Measurements from ENCODE around the gene CPT1C. TPM values are rescaled to one million over a fixed set of nuclear protein-coding genes. Genes with fewer than 3 reads are reported as not detected.

The CPT1C gene
- total RNA-seq, 1 experiment from 2014 or later: 21.2 TPM

DNA sequence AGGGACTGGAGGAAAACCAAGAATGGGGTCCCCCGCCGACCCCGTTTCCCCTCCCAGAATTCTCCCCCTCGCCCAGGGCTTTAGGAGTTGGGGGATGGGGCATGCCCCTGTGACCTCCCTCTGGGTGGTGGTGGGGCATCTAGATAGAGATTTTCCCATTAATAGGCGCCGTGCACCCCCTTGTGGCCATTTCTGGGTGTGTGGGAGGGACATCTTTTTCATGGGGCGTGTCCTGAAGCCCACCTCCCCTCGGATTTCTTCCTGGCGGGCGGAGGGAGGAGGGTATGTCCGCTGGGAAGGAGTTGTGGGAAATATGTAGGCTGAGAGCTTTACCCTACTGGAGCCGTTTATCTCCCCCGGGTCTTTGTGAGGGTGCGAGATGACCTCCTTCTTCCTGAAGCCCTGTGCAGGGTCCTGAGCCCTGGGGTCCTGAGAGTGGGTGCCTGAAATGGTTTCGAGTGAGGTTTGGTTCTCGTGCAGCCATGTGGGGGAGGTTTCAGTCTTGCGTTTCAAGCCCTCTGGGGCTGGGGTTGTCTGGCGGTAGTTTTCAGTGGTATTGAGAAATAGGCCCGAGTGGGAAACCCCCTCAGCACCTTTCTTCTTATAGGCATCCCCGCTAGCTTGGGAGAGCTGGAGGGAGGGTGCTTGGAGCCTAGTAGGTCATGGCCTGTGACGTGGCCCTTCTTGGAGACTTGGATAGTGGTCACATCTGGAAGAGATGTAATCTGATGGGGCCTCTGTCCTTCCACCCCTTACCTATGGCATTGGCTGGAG lies 12.8 kb upstream of the CPT1C start:
- in situ Hi-C loops (cut with HindIII; ENCODE audit: low pct_unique_long_range_greater_than_20kb, low sequenced_read_pairs): no loop called here
- peak; percentile 68 for DNase-seq (ENCODE audit: low read depth)

DNA sequence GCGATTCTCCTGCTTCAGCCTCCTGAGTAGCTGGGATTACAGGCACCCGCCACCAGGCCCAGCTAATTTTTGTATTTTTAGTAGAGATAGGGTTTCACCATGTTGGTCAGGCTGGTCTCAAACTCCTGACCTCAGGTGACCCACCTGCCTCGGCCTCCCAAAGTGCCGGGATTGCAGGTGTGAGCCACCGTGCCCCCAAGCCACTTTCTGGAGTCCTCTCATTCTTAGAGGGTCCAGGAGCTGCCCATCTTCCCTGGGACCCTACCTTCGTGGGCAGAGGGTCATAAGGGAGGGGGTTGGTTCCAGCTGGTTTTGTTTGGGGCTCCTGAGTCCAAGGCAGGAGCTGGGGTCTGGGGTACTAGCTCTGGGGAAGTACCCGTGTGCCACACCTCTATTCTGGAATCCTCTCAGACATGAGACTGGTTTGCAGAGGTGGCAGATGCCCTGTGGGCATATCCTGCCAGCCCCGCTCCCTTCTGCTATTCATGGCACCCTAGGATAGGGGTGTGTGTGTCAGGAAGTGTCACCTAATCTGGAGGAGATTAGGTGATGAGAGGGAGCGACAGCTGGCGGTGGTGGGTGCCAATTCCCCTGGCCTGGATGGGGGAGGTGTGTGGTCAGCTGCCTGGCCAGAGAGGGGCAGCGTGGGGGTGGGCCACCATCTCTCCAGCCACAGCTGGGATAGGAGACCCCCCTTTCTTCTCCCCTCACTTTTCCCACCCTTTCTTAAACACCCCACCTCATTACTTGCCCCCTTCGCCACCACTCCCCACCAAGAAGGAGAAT lies 11.7 kb upstream of the CPT1C start:
- in situ Hi-C loops (cut with HindIII; ENCODE audit: low pct_unique_long_range_greater_than_20kb, low sequenced_read_pairs): no loop called here

DNA sequence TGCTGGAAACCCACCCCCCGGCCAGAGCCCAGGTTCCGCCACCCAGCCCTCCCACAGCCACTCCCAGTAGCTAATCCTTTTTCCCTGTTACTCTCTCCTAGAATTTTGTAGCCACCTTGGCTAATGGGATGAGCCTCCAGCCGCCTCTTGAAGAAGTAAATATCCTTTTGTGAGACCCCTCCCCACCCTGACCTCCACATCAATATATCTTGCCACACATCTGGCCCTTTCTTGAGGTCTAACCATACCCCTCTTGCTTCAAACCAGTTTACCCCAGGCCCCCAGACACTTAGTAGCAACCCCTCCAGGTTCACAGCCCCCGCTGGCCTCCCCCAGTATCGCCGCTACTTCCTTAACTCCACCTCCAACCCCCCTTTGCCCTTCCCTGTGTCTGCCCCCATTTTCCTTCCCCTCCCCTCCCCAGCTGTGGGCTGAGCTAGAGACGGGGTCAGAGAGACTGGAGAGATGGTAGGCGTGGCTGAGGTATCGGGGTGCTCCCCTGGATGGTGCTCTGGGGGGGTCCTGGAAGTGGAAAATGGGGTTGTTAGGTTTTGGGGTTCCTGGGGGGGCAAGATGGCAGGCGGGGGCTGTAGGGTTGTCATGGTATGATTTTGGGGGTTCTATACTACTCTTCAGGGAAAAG lies 11.0 kb upstream of the CPT1C start:
- in situ Hi-C loops (cut with HindIII; ENCODE audit: low pct_unique_long_range_greater_than_20kb, low sequenced_read_pairs): no loop called here
- DNase-seq (ENCODE audit: low read depth): no peak

More for the DNA sequence above, 11.7 kb upstream of the CPT1C start:
- DNase-seq (ENCODE audit: low read depth): no peak

DNA sequence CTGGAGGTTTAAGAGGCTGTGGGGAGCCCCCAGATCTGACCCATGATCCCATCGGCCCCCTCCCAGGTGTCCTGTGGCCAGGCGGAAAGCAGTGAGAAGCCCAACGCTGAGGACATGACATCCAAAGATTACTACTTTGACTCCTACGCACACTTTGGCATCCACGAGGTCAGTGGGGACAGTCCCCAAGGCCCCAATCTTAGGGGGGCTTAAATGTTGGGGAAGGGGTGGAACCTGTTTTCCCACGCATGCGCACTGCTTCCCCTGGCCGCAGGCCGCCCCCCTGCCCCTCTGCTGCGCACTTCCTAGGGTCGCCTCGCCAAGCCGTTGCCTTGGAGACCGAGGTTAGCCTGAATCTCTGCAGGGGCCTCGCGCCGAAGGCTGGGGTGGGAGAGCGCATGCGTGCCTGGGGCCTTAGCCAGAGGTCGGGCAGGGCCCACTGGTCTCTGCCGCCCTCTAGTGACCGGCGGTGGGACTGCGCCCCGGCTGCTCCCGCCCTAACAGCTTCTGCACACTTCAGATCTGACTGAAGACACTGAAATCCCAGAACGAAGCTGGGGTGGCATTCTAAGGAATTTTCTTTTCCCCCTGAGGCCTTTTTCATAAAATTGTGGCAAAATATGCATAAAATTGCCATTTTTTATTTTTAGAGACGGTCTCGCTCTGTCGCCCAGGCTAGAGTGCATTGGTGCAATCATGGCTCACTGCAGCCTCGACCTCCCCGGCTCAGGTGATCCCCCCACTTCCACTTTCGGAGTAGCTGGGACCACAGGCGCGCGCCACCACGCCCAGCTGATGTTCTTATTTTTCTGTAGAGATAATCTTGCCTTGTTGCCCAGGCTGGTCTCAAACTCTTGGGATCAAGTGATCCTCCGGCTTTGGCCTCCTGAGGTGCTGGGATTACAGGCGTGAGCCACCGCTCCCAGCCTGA lies 10.2 kb upstream of the CPT1C start:
- in situ Hi-C loops (cut with HindIII; ENCODE audit: low pct_unique_long_range_greater_than_20kb, low sequenced_read_pairs): no loop called here
- peak; percentile 71 for DNase-seq (ENCODE audit: low read depth)

DNA sequence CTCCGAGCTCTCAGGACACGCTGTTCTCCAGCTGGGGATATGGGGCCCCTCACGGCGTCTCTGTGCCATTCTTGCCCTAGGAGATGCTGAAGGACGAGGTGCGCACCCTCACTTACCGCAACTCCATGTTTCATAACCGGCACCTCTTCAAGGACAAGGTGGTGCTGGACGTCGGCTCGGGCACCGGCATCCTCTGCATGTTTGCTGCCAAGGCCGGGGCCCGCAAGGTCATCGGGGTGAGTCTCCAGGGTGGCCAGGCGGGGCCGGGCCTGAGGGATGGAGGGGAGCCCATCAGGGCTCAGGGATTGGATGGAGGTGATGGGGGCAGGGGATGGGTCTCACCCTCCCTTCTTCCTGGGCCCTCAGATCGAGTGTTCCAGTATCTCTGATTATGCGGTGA lies 9.1 kb upstream of the CPT1C start:
- in situ Hi-C loops (cut with HindIII; ENCODE audit: low pct_unique_long_range_greater_than_20kb, low sequenced_read_pairs): no loop called here
- DNase-seq (ENCODE audit: low read depth): no peak

DNA sequence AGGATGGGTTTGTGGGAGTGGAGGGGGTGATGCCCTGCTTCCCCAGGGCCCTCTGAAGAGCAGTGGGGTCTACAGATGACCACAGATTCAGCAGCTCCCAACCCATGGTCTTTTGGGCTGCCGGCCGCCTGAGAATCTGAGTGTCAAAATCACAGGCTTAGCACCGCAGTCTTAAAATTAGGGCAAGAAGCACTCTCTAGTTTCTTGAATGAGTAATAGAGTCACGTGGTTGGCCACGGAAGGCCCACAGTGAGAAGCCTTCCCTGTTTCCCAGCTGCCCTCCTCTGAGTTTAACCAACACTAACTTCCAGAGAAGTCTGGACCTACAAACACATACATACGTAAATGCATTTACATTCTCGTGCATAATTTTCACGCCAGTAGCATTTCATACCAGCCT lies 8.6 kb upstream of the CPT1C start:
- no peak for DNase-seq (ENCODE audit: low read depth)
- in situ Hi-C loops (cut with HindIII; ENCODE audit: low pct_unique_long_range_greater_than_20kb, low sequenced_read_pairs): no loop called here

DNA sequence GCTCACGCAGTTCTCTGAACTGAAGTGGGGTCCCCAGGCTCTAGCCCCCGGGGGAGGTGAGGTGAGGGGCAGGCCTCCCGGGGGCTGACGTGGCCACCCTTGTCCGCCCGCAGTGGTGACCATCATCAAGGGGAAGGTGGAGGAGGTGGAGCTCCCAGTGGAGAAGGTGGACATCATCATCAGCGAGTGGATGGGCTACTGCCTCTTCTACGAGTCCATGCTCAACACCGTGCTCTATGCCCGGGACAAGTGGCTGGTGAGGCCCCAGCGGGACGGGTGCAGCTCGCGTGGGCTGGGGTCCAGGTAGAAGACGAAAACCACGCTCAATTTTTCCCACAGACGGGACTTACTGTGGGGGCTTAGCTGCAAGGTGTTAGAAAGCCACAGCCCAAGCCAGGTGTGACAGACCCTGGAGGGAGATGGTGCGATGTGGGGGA lies 7.1 kb upstream of the CPT1C start:
- DNase-seq (ENCODE audit: low read depth): no peak
- in situ Hi-C loops (cut with HindIII; ENCODE audit: low pct_unique_long_range_greater_than_20kb, low sequenced_read_pairs): no loop called here

DNA sequence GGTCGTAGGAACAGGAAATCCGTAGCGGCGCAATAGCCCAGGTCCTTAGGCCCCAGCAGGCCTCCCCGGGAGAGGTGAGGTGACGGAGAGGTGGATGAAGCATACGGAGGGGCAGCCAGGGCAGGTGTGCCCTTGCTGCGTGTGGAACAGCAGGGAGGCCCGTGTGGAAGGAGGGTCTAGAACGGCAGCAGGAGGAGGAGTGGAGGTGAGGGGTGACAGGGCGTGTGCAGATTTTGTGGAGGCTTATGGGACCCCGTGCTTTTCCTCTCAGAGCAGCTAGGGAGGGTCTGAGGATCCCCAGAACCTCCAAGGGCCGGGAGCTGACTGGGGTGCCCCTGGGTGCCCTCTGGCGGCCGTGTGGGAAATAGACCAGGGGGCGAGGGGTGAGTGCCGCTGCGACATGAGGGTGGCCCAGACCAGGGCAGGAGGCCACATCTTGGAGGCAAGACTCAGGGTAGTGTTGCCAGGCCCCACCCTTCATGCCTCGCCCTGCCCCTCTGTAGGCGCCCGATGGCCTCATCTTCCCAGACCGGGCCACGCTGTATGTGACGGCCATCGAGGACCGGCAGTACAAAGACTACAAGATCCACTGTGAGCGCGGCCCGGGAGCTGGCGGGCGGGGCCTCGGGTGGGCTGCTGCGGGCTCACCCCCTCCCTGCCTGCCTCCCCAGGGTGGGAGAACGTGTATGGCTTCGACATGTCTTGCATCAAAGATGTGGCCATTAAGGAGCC lies 6.5 kb upstream of the CPT1C start:
- DNase-seq (ENCODE audit: low read depth): no peak
- in situ Hi-C loops (cut with HindIII; ENCODE audit: low pct_unique_long_range_greater_than_20kb, low sequenced_read_pairs): no loop called here

DNA sequence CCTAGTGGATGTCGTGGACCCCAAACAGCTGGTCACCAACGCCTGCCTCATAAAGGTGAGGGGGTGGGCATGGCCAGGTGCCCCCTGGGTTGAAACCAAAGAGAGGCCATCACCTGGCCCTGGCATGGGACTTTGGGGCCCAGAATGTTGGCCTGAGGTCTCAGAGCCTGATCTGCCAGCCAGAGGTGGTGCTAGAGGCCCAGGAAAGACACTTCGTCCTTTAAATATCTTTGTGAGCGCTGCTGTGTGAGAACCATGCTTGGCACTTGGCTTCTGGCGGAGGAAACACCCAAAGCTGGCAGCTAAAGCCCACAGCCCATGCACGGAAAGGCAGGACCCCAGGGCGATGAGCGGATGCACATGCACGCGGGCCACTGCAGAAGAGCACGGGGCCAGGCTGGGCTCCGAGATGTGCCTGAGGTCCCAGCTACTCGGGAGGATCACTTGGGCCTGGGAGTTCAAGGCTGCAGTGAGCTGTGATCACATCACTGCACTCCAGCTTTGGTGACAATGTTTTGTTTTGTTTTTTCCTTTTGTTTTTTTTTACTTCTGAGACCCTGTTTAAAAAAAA lies 5.8 kb upstream of the CPT1C start:
- no peak for DNase-seq (ENCODE audit: low read depth)
- in situ Hi-C loops (cut with HindIII; ENCODE audit: low pct_unique_long_range_greater_than_20kb, low sequenced_read_pairs): no loop called here

DNA sequence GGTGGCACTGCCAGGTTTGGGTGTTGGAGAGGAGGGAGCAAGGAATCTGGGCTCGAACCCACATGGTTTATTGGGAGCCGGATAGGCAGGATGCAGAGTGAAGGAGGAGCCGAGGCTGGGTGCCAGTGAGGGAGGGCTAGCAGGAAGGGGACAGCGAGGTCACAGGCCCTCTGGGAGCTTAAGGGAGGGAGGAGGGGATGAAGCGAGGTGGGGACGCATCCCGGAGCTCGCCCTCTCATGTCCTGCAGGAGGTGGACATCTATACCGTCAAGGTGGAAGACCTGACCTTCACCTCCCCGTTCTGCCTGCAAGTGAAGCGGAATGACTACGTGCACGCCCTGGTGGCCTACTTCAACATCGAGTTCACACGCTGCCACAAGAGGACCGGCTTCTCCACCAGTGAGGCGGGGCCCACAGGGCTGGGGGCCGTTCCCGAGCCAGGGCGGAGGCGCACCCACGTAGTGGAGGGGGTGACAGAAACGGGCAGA lies 5.0 kb upstream of the CPT1C start:
- no peak for DNase-seq (ENCODE audit: low read depth)
- in situ Hi-C loops (cut with HindIII; ENCODE audit: low pct_unique_long_range_greater_than_20kb, low sequenced_read_pairs): no loop called here

DNA sequence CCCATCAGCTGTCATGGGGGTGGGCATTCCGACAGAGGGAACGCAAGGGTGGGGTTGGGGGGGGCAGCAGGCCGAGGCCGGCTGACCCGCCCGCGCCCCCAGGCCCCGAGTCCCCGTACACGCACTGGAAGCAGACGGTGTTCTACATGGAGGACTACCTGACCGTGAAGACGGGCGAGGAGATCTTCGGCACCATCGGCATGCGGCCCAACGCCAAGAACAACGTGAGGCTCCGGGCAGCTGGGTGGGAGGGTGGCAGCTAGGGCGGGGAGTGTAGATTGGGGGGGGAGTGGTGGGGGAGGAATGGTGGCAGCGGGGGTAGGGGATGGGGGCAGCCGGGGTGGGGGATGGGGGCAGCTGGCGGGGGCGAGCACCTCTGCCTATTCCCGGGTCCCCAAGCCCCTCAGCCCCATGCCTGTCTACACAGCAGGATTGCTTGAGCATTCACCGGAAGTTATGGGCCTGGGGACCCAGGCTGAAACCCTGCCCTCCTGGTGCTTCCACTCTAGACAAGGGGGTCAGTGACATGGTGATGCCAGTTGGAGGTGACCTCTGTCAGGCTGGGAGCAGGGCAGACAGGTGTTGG lies 4.3 kb upstream of the CPT1C start:
- in situ Hi-C loops (cut with HindIII; ENCODE audit: low pct_unique_long_range_greater_than_20kb, low sequenced_read_pairs): no loop called here

DNA sequence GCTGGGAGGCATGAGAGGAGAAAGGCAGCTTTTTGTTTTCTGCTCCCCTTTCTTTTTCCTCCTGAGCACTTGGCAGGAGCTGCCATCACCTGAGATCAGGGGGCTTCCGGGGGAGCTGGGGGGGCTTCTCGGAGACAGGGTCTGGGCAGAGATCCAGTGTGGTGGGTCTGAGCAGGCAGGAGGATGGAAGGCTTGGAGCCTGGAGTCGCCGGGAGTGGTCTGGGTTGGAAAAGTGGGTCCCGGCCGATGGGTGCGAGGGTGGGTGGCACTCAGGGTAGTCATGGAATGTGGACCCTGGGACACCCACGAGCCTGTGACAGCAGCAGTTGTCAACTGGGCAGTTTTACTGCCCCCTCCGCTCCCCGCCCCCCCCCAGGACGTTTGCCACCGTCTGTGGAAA lies 3.8 kb upstream of the CPT1C start:
- DNase-seq (ENCODE audit: low read depth): no peak
- in situ Hi-C loops (cut with HindIII; ENCODE audit: low pct_unique_long_range_greater_than_20kb, low sequenced_read_pairs): no loop called here

More for the DNA sequence above, 4.3 kb upstream of the CPT1C start:
- DNase-seq (ENCODE audit: low read depth): no peak

DNA sequence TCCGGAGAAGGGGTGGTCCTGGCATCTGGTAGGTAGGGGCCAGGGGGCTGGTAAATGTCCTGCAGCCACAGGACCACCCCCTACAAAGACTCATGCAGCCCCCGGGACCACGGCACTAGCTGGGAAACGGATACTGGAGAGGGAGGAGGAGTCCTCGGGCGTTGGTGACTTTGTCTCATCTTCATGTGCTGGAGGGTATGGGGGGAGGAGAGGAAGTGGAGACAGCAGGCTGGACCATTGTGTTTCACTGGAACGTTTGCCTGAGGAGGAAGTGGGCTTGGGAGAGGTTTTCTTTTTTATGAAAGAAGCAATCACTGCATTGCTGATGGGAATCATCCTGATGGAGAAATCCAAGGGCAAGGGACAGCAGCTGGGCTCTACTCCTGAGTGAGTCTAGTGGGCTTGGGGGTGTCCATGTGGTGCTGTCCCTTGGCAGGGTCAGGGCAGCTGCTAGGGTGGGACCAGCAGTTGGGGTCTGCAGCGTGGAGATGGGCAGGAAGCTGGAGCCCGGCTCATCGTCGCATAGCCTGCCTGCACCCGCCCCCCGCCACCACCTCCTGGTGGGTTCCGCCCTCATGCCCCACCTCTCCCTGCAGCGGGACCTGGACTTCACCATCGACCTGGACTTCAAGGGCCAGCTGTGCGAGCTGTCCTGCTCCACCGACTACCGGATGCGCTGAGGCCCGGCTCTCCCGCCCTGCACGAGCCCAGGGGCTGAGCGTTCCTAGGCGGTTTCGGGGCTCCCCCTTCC lies 3.2 kb upstream of the CPT1C start:
- DNase-seq (ENCODE audit: low read depth): no peak
- in situ Hi-C loops (cut with HindIII; ENCODE audit: low pct_unique_long_range_greater_than_20kb, low sequenced_read_pairs): no loop called here

DNA sequence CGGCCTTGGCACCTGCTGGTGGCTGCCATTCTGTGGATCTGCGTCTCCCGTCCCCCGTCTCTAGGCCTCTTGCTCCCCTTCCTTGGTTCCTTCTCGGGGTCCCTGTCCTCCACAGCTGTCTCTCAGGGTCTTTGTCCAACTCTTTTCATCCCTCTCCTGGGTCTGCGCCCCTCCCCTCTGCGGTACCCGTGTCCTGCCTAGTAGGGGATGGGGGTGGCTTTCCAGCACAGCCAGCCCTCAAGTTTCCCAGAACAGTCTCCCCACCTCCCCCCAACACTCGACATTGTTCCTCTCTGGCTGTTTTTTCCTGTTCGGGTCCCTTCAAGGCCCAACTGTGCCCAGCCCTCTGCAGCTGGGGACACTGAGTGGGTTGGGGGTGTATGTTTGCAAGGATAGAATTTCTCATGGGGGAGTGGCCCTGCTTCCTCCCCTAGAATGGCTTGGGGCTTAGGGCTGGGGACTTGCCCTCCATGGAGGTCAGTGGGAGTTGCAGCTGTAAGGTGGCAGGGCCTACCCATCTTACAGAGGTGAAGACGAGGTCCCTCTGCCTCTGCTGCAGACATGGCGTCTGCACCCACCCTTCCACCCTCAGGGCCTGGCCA lies 2.3 kb upstream of the CPT1C start:
- in situ Hi-C loops (cut with HindIII; ENCODE audit: low pct_unique_long_range_greater_than_20kb, low sequenced_read_pairs): no loop called here
- no peak for DNase-seq (ENCODE audit: low read depth)

DNA sequence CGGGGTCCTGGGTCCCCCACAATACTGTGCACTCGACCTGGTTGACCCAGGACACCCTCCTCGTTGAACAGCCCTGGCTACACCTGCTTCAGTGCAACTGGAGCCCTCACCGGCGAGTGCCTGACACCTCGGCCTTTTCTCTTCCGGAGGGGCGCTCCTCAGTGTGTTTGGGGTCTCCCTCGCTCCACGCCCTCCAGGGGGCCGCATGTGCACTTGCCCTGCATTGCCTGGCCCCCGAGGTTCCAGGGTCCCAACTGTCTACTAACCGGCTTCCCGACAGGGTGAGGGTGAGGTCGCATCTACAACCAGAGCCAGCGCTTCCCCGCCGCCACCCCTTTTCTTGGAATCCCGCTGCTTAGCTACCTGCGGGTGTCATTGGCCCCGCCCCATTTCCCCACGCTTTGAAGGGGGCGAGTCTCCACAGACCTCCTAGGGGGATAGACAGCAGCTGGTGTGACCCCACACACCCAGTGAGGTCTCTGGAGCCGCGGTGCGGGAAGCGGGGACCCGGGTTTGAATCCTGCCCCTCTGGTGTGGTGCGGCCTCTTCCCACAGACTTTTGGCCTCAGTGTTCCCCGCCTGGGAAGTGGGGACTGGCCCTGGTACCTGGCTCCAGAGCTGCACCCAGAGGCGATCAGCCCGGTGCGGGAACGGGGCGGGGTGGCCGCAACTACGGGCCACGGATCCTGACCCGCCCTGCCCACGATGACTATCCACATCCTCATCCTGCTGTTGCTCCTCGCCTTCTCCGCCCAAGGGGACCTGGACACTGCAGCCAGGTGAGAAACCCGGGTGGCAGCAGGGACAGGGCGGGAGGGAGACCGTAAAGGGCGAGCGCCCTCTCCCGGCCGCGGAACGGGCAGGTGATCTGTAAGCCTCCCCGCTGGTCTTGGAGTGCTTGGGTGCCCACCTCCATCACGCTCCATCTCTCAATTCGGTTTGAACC lies 1.5 kb upstream of the CPT1C start, which contains the start of gene ADM5:
TSS of gene ADM5 (plus strand) at position 462 of the 946 bp plus-strand sequence. CDS start at position 706, 244 bp downstream.
- in situ Hi-C loops (cut with HindIII; ENCODE audit: low pct_unique_long_range_greater_than_20kb, low sequenced_read_pairs): no loop called here
- DNase-seq (ENCODE audit: low read depth): no peak

All from Caki2 (cell line).